Neural progenitor cell (in vitro differentiated cells): ENCODE results near the gene PIP4K2A. TPM values are rescaled to one million over a fixed set of nuclear protein-coding genes. Genes with fewer than 3 reads are reported as not detected.

ENCODE experiments used
- DNase-seq: peaks from one replicate; pipeline ENCODE4 v3.0.0-alpha.2; 2016; ENCODE audit warnings: low spot score
- H2AFZ ChIP-seq: fragments of 200-600 bp; sonication (generic); replicated peaks from 2 replicates; pipeline ENCODE4 v1.6.1; 2016; ENCODE audit warnings: antibody characterized with exemption
- H3F3A ChIP-seq: fragments of 200-600 bp; sonication (generic); 2 replicates; pipeline ENCODE4 v1.6.1; 2016; ENCODE audit warnings: antibody characterized with exemption, low read depth
- H3K27ac ChIP-seq: fragments of 200-600 bp; sonication (generic); 2 replicates; pipeline ENCODE4 v1.5.1; 2016; ENCODE audit warnings: mild to moderate bottlenecking
- H3K27me3 ChIP-seq: fragments of 200-600 bp; sonication (generic); 2 replicates; pipeline ENCODE4 v1.6.1; 2016; ENCODE audit warnings: mild to moderate bottlenecking, moderate library complexity
- H3K36me3 ChIP-seq: fragments of 200-600 bp; sonication (generic); 2 replicates; pipeline ENCODE4 v1.5.1; 2016
- H3K4me1 ChIP-seq: fragments of 200-600 bp; sonication (generic); 2 replicates; pipeline ENCODE4 v1.6.1; 2016; ENCODE audit warnings: mixed run types
- H3K4me2 ChIP-seq: fragments of 200-600 bp; sonication (generic); 2 replicates; pipeline ENCODE4 v1.6.1; 2016
- H3K4me3 ChIP-seq: fragments of 200-600 bp; sonication (generic); 2 replicates; pipeline ENCODE4 v1.5.1; 2016
- H3K79me2 ChIP-seq: fragments of 200-600 bp; sonication (generic); 2 replicates; pipeline ENCODE4 v1.6.1; 2016; ENCODE audit warnings: low read depth
- H3K9ac ChIP-seq: fragments of 200-600 bp; sonication (generic); 2 replicates; pipeline ENCODE4 v1.6.1; 2016
- H3K9me3 ChIP-seq: fragments of 200-600 bp; sonication (generic); 2 replicates; pipeline ENCODE4 v1.5.1; 2016; ENCODE audit warnings: low read depth
- H4K20me1 ChIP-seq: fragments of 200-600 bp; sonication (generic); 2 replicates; pipeline ENCODE4 v1.6.1; 2016; ENCODE audit warnings: low read depth
- H3K27ac Mint-ChIP-seq: 3 replicates; pipeline ENCODE4 v1.8.0; 2021; ENCODE audit warnings: mixed read lengths
- H3K27me3 Mint-ChIP-seq: 2 replicates; pipeline ENCODE4 v1.8.0; 2022; ENCODE audit warnings: low read depth, mild to moderate bottlenecking, inconsistent platforms, moderate library complexity, mixed read lengths; ENCODE audit not compliant: insufficient read depth
- H3K36me3 Mint-ChIP-seq: 3 replicates; pipeline ENCODE4 v1.8.0; 2021; ENCODE audit warnings: mixed read lengths
- H3K4me1 Mint-ChIP-seq: 3 replicates; pipeline ENCODE4 v1.8.0; 2021; ENCODE audit warnings: mixed read lengths
- H3K4me3 Mint-ChIP-seq: 3 replicates; pipeline ENCODE4 v1.8.0; 2021; ENCODE audit warnings: mild to moderate bottlenecking, moderate library complexity, mixed read lengths
- H3K9me3 Mint-ChIP-seq: 3 replicates; pipeline ENCODE4 v1.8.0; 2020; ENCODE audit warnings: mixed read lengths
- EZH2 ChIP-seq: fragments of 200-600 bp; sonication (generic); IDR thresholded peaks from 2 replicates; pipeline ENCODE4 v1.6.1; 2017; ENCODE audit warnings: antibody characterized with exemption, mild to moderate bottlenecking, moderate library complexity
- EZH2phosphoT487 ChIP-seq: fragments of 200-600 bp; sonication (generic); IDR thresholded peaks from 2 replicates; pipeline ENCODE4 v1.6.1; 2017; ENCODE audit warnings: antibody characterized with exemption
- total RNA-seq: library from RNA; depleted of rRNA; stranded (reverse); fragments of >200 nt; gene quantifications from 2 replicates; pipeline ENCODE4 v1.2.3, GENCODE V29; 2015; ENCODE audit warnings: low replicate concordance
- TF ChIP-seq, protein P1 (sequence below): fragments of 200-600 bp; sonication (generic); IDR thresholded peaks from 2 replicates; pipeline ENCODE4 v1.5.1; 2017; ENCODE audit warnings: antibody characterized with exemption, mild to moderate bottlenecking

PIP4K2A gene
- total RNA-seq, 1 donor from 2014 or later: 37.6 TPM

DNA sequence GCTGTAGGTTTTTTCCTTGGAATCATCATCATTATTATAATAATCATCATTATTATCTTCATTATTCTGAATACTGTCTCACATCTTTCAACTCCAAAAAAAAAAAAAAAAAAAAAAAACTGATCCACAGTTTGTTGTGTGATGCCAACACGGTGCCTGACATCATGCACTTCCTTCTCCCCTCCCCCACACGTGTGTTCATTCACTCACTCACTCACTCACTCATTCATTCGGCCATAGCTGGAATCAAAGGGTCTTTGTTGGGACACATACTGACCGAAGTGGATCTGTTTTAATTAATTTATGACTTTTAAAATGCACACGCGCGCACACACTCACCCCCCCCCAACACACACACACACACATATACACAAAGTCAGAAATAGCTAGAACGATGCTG is 177.8 kb downstream of the PIP4K2A start:
- no peaks in the 10 kb centered on the region for H3K9me3 Mint-ChIP-seq
- no peaks in the 10 kb centered on the region for H3F3A ChIP-seq
- no peaks in the 10 kb centered on the region for H4K20me1 ChIP-seq
- TF ChIP-seq, protein P1, sequence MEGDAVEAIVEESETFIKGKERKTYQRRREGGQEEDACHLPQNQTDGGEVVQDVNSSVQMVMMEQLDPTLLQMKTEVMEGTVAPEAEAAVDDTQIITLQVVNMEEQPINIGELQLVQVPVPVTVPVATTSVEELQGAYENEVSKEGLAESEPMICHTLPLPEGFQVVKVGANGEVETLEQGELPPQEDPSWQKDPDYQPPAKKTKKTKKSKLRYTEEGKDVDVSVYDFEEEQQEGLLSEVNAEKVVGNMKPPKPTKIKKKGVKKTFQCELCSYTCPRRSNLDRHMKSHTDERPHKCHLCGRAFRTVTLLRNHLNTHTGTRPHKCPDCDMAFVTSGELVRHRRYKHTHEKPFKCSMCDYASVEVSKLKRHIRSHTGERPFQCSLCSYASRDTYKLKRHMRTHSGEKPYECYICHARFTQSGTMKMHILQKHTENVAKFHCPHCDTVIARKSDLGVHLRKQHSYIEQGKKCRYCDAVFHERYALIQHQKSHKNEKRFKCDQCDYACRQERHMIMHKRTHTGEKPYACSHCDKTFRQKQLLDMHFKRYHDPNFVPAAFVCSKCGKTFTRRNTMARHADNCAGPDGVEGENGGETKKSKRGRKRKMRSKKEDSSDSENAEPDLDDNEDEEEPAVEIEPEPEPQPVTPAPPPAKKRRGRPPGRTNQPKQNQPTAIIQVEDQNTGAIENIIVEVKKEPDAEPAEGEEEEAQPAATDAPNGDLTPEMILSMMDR: no peak
- no peak for TF ChIP-seq EZH2
- no peak for TF ChIP-seq EZH2phosphoT487
- no peaks in the 10 kb centered on the region for H3K79me2 ChIP-seq
- H3K27ac ChIP-seq: no peak overlapping the region
- no peak overlapping the region for H2AFZ ChIP-seq
- H3K27ac Mint-ChIP-seq: no peak overlapping the region
- no peak overlapping the region for H3K4me3 Mint-ChIP-seq
- no peak for DNase-seq
- H3K9ac ChIP-seq: no peak overlapping the region
- H3K36me3 ChIP-seq: no peaks in the 10 kb centered on the region
- H3K27me3 Mint-ChIP-seq: peaks cover 6% of the 10 kb centered on the region
- H3K4me2 ChIP-seq: no peak overlapping the region
- peaks cover 25% of the 10 kb centered on the region for H3K36me3 Mint-ChIP-seq
- no peaks in the 10 kb centered on the region for H3K27me3 ChIP-seq
- H3K4me3 ChIP-seq: no peak overlapping the region
- no peaks in the 10 kb centered on the region for H3K4me1 ChIP-seq
- peaks cover 34% of the 10 kb centered on the region for H3K4me1 Mint-ChIP-seq
- no peaks in the 10 kb centered on the region for H3K9me3 ChIP-seq

DNA sequence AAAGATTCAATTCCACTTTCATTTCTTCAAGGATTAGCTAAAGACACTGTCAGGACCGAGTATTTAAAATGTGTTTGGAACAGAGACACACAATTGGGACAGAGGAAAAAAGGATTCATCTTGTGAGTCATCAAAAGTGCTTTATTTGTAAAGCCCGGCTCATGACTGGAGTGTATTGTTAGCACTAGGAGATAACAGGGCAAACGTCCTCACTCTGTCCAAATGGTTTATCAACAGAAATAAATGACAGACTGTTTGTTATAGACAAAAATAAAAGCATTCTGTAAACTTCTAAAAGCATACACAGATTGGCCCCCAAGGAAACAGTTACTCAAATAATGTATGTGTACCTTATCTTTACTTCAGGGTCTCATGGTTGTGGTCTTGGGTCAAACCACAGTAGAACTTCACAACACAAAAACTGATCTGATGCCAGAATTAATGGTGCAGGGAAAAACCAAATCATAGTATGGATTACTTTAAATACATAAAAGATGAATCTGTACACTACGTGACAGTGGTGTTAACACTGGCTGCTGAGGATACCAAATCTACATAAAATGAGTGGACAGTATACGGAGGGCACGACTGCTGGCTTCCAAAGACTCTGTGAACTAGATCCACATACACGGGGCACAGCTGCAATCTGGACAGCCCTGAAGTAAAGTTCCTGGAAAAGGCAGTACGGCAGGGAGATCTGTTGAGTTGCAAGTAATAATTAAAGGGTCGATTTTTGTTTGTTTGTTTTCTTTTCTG is 179.4 kb downstream of the PIP4K2A start:
- Histone ChIP-seq H4K20me1 (no peaks in the 10 kb centered on the region), H3K36me3 (no peaks in the 10 kb centered on the region), H3F3A (no peaks in the 10 kb centered on the region), H2AFZ (no peak overlapping the region), H3K4me2 (no peak overlapping the region), H3K9ac (no peak overlapping the region), H3K9me3 (no peaks in the 10 kb centered on the region), H3K4me1 (no peaks in the 10 kb centered on the region), H3K27ac (no peak overlapping the region), H3K79me2 (no peaks in the 10 kb centered on the region), H3K27me3 (no peaks in the 10 kb centered on the region), H3K4me3 (no peak overlapping the region)
- no peak for DNase-seq
- Mint-ChIP-seq H3K27ac (no peak overlapping the region), H3K4me3 (no peak overlapping the region), H3K4me1 (peaks cover 32% of the 10 kb centered on the region), H3K27me3 (peaks cover 6% of the 10 kb centered on the region), H3K36me3 (peaks cover 21% of the 10 kb centered on the region), H3K9me3 (no peaks in the 10 kb centered on the region)
- TF ChIP-seq EZH2phosphoT487 (no peak), EZH2 (no peak)
- TF ChIP-seq, protein P1: no peak

DNA sequence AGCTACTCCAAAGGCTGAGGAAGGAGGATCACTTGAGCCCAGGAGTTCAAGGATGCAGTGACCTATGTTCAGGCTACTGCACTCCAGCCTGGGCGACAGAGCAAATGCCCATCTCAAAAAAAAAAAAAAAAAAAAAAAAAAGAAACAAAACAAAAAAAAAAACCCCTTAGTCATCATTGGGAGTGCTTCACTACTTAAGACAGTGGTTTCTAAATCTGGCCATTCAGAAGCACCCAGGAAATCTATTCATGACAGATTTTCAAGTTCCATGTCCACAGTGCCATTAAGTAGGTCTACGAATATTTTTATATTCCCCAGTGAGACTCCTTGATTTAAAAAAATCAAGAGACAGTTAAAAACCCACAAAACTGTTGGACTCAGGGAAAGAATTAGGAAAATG is 182.9 kb downstream of the PIP4K2A start:
- no peaks in the 10 kb centered on the region for H3K9me3 Mint-ChIP-seq
- Histone ChIP-seq H3K9ac (no peak overlapping the region), H3K36me3 (no peaks in the 10 kb centered on the region), H3K4me2 (no peak overlapping the region), H3K27me3 (no peaks in the 10 kb centered on the region), H3K79me2 (no peaks in the 10 kb centered on the region), H3K9me3 (peaks cover 3% of the 10 kb centered on the region), H3F3A (no peaks in the 10 kb centered on the region), H4K20me1 (no peaks in the 10 kb centered on the region), H3K27ac (no peak overlapping the region), H2AFZ (no peak overlapping the region), H3K4me3 (no peak overlapping the region), H3K4me1 (no peaks in the 10 kb centered on the region)
- TF ChIP-seq EZH2 (no peak), EZH2phosphoT487 (no peak)
- TF ChIP-seq, protein P1: no peak
- H3K36me3 Mint-ChIP-seq: no peaks in the 10 kb centered on the region
- no peak overlapping the region for H3K27ac Mint-ChIP-seq
- H3K27me3 Mint-ChIP-seq: no peaks in the 10 kb centered on the region
- DNase-seq: no peak
- peaks cover 16% of the 10 kb centered on the region for H3K4me1 Mint-ChIP-seq
- H3K4me3 Mint-ChIP-seq: no peak overlapping the region
